BE2C (cell line): Measurements from ENCODE around the gene DMBT1.

Experiments
- DNase-seq: peaks from one replicate; pipeline ENCODE4 v3.0.0-alpha.2; 2020
- H3K27me3 ChIP-seq: fragments of 250-450 bp; sonication (Bioruptor Pico); 2 replicates; pipeline ENCODE4 v1.5.1; 2020; ENCODE audit warnings: mild to moderate bottlenecking
- H3K36me3 ChIP-seq: fragments of 250-450 bp; sonication (Bioruptor Pico); 2 replicates; pipeline ENCODE4 v1.5.1; 2020; ENCODE audit warnings: mild to moderate bottlenecking
- H3K4me1 ChIP-seq: fragments of 250-450 bp; sonication (Bioruptor Pico); 2 replicates; pipeline ENCODE4 v1.5.1; 2020
- H3K4me3 ChIP-seq: 2 replicates; pipeline ENCODE4 v1.5.1; 2011; ENCODE audit warnings: low read depth, low read length
- H3K9me3 ChIP-seq: fragments of 250-450 bp; sonication (Bioruptor Pico); 2 replicates; pipeline ENCODE4 v1.5.1; 2020
- TF ChIP-seq, protein P1 (sequence below): IDR thresholded peaks from 2 replicates; pipeline ENCODE4 v1.5.1; 2012; ENCODE audit warnings: mild to moderate bottlenecking, low read depth, low read length

The DMBT1 gene

DNA sequence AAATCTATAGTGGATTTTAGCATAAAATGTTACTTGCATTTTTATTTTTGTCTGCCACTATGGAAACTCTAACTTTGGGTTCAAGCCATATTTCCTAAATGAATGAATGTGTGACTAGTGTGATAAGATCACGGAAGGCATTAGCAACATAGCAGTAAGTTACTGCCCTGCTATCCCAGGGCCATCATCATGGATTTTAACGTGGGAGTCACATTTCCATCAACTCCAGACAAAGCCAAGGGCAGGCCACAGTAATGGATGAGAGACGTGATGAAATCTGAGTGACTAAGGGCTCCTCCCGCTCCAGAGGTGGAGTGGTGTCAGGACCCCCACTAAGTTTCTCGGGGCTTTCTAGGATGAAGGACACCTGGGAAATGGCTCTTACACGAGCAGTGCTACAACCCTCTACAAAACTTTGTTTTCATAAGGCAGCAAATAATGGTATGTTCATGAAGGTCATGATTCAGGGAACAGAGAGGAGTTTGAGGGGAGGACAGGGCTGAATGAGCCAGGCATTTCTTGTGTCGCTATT is 104.8 kb downstream of the DMBT1 start:
- DNase-seq, result no peak
- Histone ChIP-seq H3K4me1 (no peaks in the 10 kb centered on the region), H3K9me3 (no peaks in the 10 kb centered on the region), H3K4me3 (no peak overlapping the region), H3K27me3 (peaks cover 12% of the 10 kb centered on the region; the same call in 1 of the 2 replicates), H3K36me3 (no peaks in the 10 kb centered on the region)
- TF ChIP-seq, protein P1, sequence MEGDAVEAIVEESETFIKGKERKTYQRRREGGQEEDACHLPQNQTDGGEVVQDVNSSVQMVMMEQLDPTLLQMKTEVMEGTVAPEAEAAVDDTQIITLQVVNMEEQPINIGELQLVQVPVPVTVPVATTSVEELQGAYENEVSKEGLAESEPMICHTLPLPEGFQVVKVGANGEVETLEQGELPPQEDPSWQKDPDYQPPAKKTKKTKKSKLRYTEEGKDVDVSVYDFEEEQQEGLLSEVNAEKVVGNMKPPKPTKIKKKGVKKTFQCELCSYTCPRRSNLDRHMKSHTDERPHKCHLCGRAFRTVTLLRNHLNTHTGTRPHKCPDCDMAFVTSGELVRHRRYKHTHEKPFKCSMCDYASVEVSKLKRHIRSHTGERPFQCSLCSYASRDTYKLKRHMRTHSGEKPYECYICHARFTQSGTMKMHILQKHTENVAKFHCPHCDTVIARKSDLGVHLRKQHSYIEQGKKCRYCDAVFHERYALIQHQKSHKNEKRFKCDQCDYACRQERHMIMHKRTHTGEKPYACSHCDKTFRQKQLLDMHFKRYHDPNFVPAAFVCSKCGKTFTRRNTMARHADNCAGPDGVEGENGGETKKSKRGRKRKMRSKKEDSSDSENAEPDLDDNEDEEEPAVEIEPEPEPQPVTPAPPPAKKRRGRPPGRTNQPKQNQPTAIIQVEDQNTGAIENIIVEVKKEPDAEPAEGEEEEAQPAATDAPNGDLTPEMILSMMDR, result no peak

DNA sequence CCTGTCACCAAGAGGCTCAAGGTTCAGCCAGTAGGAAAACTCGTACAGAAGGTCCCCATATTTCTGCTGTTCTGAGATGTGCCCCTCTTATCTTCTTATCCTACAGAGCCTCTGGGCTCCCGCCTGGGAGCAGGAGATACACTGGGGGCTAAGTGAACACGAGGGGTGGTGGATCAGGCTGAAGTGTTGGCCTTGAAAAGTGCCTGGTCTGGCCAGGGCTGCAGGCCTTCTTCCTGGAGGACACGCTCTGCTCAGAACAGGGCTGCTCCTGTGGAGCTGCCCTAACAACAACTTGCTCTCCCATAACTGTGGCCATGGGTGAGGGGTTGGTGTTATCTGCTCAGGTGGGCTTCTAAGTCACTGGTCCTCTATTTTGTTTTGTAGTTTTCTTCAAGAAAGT is 105.4 kb downstream of the DMBT1 start:
- Histone ChIP-seq H3K4me3 (no peak overlapping the region), H3K9me3 (no peaks in the 10 kb centered on the region), H3K36me3 (no peaks in the 10 kb centered on the region), H3K4me1 (no peaks in the 10 kb centered on the region), H3K27me3 (peaks cover 12% of the 10 kb centered on the region; the same call in 1 of the 2 replicates)
- no peak for DNase-seq
- TF ChIP-seq, protein P1, result no peak

DNA sequence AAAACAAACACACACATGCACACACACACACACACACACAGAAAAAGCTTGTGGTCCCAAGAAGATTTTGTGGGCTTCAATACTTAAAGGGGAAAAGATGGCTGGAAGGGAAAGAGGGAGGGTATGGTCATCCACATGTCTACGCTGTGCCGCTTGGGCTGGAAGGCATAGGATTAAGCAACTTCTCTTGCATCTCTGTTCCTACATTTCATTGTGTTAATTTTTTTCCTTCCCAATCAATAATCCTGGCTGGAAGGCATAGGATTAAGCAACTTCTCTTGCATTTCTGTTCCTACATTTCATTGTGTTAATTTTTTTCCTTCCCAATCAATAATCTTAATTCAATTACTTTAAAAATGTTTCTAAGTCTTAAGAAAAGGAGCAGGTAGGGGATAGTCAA is 108.5 kb downstream of the DMBT1 start:
- H3K9me3 ChIP-seq, result no peaks in the 10 kb centered on the region
- no peaks in the 10 kb centered on the region for H3K36me3 ChIP-seq
- DNase-seq, result no peak
- TF ChIP-seq, protein P1, result no peak
- peaks cover 12% of the 10 kb centered on the region; the same call in 1 of the 2 replicates for H3K27me3 ChIP-seq
- H3K4me3 ChIP-seq, result no peak overlapping the region
- H3K4me1 ChIP-seq, result no peaks in the 10 kb centered on the region

DNA sequence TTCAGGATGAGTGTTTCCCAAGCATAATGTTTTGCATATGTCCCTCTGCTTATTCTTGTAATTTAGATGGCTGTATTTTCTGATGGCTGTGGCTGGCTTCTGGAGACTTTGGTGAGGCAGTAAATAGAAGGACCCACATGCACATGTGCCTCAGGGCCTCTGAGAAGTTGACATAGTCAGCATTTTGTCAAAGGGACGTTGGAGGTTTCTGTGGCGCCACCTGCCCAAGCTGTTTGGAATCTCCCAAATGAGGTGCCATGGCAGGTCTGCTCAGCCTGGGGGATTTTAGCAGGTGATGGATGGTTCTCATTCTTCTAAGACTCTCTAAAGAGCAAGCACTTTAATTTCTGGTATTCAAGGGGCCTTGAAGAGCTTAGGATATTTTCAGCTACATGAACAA is 109.3 kb downstream of the DMBT1 start:
- DNase-seq, result no peak
- Histone ChIP-seq H3K4me1 (no peaks in the 10 kb centered on the region), H3K4me3 (no peak overlapping the region), H3K9me3 (no peaks in the 10 kb centered on the region), H3K36me3 (no peaks in the 10 kb centered on the region), H3K27me3 (peaks cover 11% of the 10 kb centered on the region; the same call in 1 of the 2 replicates)
- TF ChIP-seq, protein P1, result no peak

DNA sequence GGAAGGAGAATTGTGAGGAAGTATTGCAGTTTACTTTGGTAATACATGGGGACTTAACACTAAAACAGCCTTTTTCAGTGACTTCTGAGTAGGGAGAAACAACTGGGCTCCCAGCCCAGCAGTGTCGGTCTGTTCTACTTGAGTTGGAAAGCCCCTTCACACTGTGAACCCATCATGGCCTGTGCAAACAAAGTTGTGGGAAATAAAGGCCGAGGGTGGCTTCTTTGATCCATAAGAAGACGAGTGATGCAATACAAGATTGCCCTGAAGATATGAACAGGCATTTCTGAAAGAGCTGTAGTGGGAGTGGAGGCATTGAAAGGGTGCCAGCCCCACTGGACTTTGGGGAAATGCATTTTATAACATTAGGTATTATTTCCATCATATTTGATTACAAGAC is 110.8 kb downstream of the DMBT1 start:
- no peak for DNase-seq
- Histone ChIP-seq H3K9me3 (no peaks in the 10 kb centered on the region), H3K27me3 (peaks cover 15% of the 10 kb centered on the region), H3K4me1 (no peaks in the 10 kb centered on the region), H3K4me3 (no peak overlapping the region), H3K36me3 (no peaks in the 10 kb centered on the region)
- TF ChIP-seq, protein P1, result no peak

DNA sequence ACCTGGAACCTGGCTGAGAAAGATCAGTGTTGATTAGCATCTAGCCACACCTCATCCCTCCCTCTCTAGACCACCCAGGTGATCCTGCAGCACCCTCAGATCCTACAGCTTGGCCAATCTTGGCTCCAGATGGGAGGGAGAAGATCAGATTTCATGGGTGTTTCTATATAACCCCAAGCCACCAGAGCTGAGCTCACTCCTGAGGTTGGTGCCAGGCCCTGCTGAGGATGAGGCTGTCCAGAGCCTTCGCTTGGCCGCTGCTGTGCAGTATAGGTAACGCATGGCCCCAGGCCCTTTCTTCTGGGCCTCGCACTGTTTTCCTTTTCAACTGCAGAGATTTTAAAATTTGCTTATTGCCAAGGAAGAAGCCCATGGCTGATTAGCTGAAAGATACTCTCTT is 112.1 kb downstream of the DMBT1 start:
- H3K9me3 ChIP-seq, result no peaks in the 10 kb centered on the region
- peaks cover 7% of the 10 kb centered on the region for H3K27me3 ChIP-seq
- no peaks in the 10 kb centered on the region for H3K4me1 ChIP-seq
- no peaks in the 10 kb centered on the region for H3K36me3 ChIP-seq
- TF ChIP-seq, protein P1, result no peak
- DNase-seq, result no peak
- no peak overlapping the region for H3K4me3 ChIP-seq
